SKM-1 (cell line): ENCODE results near the gene PFKFB2.

Experiments used
- DNase-seq: peaks from one replicate; lab custom pipeline; 2025; ENCODE audit not compliant: unreplicated experiment; lab: John Stamatoyannopoulos, UW

PFKFB2 gene

DNA sequence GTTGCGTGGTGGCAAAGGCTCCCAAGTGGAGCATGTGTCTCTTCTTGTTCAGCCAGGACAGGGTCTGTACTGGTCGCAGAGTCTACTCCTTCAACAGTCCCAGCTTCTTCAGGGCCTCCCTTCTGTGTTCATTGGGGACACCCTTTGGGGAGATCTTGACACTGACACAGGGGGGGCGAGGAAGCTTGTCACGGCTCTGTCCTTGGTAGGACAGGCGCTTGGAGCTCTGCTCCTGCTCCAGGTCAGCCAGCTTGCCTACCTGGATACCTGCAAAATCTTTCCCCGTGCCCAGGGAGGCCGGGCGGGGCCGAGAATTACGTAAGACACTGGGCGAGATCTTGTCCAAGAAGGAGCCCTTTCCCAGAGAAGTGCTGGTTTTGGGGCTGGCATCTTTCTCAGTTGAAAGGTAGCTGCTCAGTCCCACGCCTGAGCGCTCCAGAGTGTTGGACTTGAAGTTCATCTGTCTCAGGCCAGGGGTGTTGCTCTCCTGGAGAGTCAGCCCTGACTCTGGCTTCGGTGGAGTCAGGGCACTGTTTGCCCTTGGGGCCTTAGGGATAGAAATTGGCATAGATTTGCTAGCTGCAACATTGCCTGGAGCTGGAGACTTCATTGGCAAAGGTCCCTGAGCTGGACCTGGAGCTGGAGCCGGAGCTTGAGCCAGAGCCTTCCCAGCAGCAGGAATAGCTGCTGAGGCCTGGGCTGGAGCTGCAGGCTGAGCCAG lies 31.0 kb upstream of the PFKFB2 start:
- DNase-seq: no peak

DNA sequence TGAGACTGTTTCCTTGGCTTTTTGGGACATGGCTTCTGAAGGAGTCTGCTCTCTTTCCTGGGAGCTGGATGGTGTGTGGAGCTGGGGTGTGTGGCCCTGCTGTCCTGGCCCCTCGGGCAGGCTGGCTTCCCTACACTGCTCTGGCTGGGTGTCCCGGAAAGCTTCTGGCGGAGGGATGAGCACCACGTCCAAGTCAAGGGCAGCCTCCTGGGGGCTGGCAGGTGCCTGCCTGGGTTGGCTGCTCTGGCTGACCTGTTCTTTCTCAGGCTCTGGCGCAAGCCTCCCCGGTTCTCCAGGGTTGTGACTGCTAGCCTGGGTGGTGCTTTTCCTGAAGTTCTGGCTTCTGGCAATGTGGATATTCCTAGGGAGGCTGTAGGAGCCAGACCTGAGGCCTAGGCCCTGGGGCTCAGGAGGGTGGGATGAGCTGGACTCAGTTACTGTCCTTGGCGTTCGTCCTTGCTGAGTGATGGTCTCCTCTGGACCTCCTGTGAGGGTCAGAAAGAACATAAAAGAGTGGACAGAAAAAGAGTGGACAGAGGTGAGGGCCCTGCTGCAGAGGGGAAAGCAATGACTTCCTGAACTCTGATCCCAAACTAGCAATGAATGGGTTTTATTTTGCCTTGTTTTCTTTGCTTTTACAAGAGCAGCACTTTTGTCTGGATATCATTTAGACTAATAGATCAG lies 29.9 kb upstream of the PFKFB2 start:
- no peak for DNase-seq

DNA sequence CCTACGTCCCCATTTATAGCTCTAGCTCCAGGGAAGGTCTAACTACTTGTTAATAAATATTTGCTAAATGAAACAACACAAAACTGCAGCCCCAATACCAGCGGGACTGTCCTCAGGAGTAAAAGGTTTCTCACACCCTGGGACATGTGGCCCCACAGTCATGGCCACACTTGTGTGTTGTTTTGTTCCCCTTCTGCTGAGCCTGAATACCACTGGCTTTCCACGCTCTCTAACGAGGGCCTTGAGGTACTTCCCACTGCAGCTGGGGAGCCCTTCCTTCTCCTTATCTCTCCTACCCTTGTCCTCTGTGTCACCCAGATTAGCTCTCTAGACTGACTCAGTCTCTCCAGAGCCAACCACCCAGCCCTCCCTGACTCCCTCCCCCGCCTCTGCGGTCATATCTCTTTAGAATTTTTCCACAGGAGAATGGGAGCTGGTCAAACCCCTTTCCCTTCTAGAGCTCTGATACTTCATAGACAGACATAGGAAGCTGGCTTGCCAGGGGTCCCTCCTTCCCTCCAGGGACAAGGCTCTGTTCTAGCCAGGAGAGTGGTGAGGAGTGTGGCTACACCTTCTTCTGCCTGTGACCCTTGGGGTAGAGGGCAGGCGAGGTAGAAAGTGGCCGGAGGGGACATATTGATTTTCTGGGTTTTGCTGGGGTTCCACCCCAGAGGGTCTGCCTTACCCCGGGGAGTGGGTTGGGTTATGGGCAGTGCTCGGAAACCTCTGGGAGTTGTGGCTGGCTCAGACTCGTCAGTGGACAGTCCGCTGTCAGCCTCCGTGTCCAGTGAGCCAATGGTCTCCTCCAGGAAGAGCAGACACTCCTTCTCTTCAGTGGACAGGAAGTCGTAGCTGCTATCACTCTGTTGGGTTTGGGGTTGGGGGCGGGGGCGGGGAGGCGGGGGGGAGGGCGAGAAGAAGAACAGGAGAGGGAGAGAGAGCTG lies 28.6 kb upstream of the PFKFB2 start:
- peak; percentile 86 for DNase-seq

GRCh38 chr1:207025146-207025880 lies 27.8 kb upstream of the PFKFB2 start:
- DNase-seq: peak; percentile 42

DNA sequence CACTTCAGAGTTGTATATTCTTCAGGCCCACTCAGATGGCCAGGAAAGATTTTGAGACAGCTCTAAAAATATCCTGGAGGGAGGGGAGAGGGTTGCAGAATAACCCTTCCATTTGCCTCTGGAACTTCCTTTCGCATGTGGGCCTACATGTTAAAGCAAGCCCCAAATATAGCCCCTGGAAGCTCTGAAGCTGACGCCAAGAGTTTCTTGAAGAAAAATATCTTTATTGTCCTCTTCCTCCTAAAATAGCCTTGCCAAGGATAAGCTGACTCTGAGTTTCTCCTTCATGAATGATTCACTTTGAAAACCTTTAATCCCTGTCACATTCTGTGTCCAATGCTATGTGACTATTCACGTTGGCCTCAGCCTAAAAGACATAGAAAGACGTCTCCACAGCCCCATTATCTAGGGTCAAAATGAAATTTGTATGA lies 27.0 kb upstream of the PFKFB2 start:
- no peak for DNase-seq

DNA sequence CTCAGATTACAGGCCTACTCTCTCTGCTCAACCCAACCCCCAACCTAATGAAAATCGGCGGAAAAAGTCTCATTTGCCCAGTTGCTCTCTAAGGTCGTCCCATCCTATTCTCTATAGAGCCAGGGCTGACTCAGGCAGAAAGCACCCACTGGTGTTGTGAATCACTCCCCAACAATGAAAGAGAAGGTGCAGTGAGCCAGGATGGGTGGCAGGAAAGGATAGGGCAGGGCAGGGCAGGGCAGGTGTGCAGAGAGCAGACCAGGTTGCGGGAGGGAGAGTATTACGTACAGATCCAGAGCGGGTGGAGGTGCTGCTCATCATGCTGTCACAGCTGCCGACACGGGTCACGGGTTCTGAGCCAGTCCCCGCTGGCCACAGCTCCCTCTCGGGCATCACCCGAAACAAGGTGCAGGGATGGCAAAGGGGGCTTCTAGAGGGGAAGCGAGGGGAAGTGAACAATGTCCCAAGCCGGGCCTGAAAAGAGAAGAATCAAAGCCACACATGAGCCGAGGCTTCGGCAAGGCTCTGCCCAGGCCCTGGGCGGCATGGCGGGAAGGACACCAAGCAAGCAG lies 25.8 kb upstream of the PFKFB2 start:
- no peak for DNase-seq

DNA sequence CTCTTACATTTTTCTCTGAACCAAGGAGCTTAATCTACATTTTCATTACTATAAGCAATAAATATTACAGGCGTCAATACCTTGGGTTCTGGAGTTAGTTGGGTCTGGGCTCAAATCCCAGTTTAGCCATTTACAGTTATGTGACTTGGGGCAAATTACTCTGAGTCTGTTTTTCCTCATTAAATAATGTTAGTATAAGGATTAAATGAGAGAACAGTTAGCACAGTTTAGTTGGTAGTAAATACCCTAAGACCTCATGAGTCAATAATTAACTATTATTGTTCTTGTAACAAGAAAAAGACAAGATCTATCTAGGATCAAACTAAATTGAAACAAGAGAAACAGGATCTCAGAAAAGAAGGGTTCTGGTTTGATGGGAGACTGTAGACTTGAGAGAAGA lies 25.2 kb upstream of the PFKFB2 start:
- no peak for DNase-seq

- no peak for DNase-seq
These were observed 24.0 kb upstream of the PFKFB2 start for GRCh38 chr1:207028884-207029650.

DNA sequence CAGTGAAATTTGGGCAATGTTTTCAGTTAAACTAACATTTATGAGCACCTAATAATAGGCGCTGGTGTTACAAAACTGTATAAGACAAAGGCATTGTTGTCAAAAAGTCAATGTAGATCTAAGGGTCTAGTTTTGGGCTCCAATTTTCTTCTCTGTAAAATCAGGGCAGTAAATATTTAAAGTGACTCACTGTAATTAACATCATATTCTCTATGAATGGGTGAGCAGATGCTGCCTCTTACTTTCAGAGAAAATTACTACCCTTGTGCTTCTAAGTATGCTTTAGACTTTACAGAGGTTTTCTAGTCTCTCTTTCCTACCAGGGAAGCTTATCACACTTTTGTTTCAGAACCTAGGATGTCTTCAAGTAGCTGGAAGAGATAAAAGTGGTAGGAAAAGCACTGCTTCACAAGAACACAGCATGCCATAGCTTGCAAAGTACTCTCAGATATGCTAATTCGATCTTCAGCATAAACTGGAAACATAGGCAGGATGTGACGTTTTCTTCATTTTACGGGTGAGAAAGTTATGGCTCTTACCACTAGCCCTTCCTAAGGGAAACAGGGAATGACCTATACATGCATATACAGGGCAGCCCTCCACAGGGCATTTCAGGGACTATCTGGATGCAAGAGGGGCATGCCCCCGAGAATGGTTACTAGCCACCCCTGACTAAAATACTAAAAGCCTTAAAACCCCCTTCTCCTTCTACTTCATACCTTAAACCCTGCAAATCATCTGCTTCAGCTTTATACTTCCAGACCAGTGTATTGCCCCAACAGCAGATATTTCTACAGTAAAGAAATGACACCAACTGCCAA lies 23.2 kb upstream of the PFKFB2 start:
- DNase-seq: no peak

DNA sequence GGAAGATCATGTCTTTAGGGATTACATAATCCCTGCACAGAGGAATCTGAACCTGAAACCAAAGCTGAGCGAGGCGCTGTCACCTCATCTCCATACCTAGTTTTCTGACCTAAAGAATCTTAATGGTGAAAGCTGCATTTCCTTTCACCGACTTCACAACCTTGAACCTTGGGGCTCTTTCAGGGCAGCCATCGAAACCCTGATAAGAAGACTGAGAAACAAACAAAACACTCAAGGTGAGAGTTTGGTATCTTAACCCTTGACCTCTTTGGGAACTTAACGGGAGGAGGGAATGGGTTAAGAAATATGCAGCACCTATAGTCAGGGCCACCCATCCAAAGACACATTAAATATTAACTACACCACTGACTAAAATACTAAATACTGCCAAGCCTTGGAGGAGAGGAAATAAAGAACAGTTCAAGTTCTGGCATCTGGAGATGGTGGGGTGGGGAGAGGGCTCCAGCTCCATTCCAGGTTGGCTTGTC lies 22.5 kb upstream of the PFKFB2 start:
- no peak for DNase-seq

DNA sequence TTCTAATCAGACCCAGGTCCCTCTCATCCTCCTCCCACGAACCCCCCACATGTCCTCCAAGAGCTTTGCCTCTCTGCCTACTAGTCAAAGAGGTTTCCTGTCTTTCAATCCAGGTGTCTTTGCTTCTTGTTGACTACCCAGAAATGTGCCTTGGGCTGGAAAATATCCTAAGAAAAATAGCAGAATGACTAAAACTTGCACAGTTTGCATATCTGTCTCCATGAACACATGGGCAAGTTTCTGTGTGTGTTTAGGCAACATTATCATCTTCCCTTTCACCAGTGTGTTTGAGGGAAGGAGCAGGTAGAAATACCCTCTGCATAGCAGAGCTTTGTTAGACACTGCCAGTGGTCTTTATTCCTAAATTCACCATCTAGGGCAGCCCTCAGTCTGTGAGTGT lies 22.1 kb upstream of the PFKFB2 start:
- DNase-seq: no peak

DNA sequence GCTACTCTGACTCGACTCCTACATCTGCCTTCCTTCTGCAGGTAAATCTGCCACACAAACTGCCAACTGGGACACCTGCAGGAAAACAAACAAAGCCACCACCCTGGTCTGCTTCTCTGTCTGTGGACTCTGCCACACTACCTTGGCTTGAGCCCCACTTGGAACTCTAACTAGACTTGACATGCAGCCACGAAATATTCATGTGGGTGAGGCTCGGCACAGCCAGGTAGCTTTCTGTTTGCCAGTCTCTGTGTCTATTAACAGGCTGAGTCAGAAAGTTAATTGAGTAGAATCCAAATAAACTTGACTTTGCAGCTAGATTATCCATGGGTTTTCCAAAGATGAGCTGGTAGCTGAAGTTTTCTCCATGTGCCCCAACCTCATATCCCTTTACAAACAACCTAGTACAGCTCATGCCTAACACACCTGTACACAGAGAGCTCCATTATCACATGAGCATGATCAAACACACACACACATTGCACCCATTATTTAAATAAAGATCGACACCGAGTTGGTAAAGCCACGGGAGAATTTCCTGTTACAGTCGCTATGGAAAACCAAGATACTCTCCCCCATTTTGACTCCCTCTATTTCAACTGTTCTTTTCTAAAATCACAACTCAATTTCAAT lies 21.3 kb upstream of the PFKFB2 start:
- DNase-seq: no peak

DNA sequence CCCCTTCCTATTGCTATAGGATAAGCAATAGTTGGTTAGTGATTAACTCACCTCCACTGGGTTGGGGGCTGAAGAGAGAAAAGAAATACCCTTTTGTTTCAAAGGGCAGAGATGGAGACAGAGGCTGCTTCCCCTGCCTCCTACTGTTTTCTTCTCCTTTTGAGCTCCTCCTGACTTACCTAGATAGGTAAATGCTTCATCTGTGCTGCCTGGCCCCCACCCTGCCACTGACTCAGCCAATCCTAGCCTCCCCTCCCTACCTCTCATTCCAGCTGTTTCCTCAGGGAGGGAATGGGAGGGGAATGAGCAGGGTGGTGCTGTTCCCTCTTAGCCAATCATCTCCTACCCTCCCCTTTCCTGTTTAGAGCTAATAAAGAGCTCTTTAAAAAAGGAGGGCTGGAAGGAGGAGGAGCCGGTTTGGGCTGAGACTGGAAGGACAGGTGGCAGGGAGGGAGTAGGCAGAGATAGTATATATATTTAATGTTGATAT lies 20.5 kb upstream of the PFKFB2 start, which contains the start of gene C1orf116:
TSS of gene C1orf116 (minus strand) at position 229 of the 490 bp plus-strand sequence. CDS start 5,158 bp downstream, outside the sequence.
- DNase-seq: no peak

DNA sequence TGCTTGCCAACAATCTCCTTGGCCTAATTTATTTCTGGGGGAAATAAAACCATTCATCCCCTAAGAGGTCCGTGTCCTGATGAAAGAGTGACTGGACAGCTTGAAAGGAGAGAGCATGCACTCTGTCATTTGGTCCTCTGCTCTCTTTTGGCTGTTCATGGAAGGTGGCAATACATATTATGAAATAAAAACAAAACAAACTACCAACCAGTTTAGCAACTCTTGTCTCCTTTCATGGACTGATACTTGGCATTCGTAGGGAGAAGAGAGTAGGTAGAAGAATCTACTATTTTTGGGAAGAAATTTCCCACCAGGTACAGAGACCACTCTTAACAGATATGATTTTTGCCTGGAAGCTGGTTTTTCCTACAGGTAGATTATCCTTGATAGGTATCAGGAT lies 19.8 kb upstream of the PFKFB2 start:
- no peak for DNase-seq

DNA sequence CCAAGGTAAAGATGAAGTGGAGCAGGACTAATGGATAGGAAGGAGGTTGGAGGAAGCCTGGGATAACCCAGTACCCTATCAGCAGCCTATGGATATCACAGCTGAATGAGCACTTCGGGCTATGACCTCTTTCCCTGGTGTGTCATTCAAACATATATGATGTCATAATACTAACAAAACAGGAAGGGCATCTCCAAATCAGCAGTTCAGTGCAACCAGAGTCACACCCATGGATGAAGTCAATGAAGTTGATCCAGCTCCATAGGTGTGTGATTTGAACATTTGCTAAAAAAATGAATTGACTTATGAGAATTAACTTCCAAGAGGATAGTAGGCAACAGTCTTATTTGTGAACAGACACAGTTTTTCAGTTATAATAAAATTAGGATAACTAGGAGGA lies 18.9 kb upstream of the PFKFB2 start:
- DNase-seq: no peak

DNA sequence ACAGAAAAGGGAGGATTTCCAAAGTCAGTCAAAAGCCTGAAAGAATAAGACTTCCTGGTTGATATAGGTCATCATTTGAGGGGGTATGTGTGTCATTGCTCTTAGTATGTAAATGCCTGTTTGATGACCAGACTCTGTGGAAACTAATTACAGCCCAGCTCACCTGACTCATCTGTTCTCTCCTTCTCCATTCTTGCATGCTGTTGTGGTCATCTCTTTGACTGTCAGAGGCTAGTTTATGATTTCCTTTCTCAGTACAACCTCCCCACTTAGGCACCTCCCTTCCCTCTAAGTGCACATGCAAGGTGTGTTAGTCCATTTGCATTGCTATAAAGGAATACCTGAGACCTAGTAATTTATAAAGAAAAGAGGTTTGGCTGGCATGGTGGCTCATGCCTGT lies 18.1 kb upstream of the PFKFB2 start:
- DNase-seq: no peak

GRCh38 chr1:207035877-207036551 lies 17.1 kb upstream of the PFKFB2 start:
- DNase-seq: no peak

- DNase-seq: no peak
These were observed 16.2 kb upstream of the PFKFB2 start for GRCh38 chr1:207036865-207037264.
